Measurements from ENCODE around the gene SERPINA4. TPM values are rescaled to one million over a fixed set of nuclear protein-coding genes. Genes with fewer than 3 reads are reported as not detected.

SERPINA4 gene, protein sequence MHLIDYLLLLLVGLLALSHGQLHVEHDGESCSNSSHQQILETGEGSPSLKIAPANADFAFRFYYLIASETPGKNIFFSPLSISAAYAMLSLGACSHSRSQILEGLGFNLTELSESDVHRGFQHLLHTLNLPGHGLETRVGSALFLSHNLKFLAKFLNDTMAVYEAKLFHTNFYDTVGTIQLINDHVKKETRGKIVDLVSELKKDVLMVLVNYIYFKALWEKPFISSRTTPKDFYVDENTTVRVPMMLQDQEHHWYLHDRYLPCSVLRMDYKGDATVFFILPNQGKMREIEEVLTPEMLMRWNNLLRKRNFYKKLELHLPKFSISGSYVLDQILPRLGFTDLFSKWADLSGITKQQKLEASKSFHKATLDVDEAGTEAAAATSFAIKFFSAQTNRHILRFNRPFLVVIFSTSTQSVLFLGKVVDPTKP
- not detected for polyA plus RNA-seq (ENCODE audit: insufficient read length)

DNA sequence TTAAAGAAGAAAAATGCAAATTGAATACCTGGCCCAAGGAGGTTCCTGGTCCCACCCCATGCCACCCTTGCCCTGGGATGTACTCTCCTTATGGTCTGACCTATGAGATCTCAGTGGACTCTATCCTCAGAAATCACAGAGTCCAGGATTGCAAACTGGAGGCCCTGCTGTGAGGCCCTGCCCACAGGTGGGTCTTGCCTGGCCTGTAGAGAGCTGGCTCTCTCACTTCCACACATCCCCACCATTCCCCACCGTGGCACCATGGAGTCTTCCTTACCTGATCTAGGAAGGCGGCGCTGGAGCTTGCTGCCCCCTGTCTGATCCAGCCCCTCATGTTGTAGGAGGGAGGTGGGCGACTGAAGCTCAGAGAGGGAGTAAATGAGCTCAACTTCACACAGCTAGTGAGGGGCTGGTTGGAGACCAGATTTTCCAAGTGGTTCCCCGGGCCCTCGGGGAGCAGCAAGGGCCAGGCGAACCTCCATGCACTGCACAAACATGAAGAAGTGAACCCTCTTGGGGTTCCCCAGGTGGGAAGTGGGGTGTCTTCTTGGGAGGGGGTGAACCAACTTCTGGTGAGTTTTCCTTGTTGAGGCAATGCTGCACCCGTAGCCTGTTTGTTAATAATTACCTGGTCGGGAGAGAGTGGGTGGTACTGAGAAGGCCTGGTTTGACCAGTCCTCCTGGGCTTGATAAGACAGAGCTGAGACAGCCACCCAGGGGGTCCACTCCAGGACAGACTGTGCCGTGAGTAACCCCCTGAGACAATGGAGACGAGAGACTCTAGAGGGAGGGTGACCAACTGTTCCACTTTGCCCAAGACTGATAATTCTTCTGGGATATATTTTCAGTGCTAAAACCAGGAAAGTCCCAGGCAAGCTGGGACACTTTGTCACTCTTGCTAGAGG is at the start of gene SERPINA4:
Gene SERPINA4 (plus strand): TSS at position 692 of the 905 bp plus-strand sequence. CDS start 2,041 bp downstream, outside the sequence.
- DNase-seq (ENCODE audit: low read depth), result no peak

DNA sequence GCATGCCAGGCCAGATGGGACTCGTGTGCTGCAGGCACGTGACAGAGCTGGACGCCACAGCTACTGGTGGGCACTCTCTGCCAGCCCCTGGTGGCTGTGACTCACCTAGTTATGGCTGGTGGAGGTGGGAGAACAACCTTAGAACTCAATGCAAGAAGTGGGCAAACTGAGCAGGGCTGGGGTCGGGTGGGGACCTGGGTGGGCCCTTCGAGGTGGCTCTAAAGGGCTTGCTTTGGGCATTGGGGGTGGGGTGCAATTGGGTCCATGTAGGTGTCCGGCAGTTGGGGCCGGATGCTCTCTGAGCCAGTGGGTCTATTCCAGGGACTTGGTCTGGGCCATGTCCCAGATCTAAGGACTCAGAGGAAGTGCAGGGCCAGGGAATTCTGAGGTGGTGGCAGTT is 46.9 kb upstream of the SERPINA4 start:
- DNase-seq (ENCODE audit: low read depth), result no peak

DNA sequence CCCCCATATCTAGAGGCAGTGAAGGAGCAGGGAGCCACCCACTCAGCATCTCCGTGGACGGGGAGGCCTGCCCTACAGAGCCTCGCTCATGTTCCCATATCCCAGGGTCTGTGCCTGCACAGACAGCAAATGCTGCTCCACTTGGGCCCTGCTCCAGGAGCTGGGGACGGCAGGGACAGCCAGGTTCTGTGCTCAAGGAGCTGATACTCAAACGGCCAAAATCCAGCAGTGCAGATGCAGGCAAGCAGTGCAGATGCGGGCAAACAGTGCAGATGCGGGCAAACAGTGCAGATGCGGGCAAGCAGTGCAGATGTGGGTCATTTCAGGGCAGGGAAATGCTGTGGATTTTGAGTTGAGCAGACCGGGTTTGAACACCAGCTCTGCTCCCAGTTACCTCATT is 45.8 kb upstream of the SERPINA4 start:
- DNase-seq (ENCODE audit: low read depth), result no peak

DNA sequence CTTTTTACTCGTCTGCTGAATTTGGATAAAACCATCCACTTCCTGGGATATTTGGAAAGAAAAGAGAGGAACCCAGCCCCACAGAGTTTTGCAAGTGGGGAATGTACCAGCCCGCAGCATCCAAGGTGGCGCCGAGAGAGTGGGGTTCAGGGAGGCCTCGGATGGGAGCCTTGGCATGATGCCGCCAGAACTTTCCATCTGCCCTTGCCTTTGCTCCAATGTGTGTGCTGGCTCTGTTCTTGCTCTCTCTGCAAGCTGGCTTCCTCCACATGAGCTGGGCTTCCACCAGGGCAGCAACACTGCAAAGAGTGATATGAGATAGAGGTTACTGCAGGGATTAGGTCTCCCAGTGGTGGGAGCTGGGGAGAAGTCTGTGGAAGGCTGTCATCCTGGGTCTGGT is 45.4 kb upstream of the SERPINA4 start:
- no peak for DNase-seq (ENCODE audit: low read depth)

DNA sequence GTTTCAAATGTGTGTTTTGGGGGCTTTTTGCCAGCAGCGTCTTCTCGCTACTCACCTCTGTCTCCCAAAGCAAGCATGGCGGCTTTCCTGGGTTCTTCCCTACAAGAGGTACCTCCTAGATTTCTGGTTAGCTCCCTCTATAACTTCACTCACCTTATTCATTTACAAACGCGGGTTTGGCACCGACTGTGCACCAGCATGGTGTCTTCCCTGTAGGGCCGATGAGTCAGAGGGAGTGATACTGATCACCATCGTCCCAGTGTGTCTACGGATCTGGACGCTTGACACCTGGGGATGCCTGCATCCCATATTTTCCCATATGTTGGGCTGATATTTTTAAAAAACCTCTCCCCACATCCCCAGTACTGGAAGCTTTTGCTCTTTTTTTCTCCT is 44.0 kb upstream of the SERPINA4 start:
- no peak for DNase-seq (ENCODE audit: low read depth)

DNA sequence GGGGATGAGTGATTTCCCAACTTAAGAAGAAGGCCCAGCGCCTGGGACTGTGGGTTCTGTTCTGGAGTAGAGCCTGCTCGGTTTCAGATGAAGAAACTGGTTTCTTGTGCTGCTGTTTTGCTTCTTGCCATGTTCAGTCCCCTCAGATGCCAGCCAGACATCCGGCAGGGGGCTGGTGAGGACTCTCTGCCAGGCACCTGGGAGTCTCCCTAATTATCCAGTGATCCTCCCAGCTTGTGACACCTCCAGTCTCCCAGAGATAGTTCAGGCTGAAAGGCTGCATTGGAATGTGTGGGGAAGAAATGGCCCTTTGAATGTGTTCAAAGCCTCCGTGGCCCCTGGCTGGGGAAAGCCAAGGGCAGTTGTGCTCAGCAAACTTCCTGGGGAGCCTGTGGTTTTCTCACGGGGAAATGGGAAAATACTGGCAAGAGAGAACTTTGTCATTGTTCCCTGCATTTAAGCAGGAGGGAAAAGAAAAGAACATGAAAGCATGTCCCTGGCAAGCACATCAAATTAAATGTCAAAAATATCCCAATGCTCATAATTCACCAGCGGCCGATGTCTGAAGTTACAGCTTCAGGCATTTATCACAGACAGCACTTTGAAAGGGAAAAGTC is 43.5 kb upstream of the SERPINA4 start:
- no peak for DNase-seq (ENCODE audit: low read depth)

DNA sequence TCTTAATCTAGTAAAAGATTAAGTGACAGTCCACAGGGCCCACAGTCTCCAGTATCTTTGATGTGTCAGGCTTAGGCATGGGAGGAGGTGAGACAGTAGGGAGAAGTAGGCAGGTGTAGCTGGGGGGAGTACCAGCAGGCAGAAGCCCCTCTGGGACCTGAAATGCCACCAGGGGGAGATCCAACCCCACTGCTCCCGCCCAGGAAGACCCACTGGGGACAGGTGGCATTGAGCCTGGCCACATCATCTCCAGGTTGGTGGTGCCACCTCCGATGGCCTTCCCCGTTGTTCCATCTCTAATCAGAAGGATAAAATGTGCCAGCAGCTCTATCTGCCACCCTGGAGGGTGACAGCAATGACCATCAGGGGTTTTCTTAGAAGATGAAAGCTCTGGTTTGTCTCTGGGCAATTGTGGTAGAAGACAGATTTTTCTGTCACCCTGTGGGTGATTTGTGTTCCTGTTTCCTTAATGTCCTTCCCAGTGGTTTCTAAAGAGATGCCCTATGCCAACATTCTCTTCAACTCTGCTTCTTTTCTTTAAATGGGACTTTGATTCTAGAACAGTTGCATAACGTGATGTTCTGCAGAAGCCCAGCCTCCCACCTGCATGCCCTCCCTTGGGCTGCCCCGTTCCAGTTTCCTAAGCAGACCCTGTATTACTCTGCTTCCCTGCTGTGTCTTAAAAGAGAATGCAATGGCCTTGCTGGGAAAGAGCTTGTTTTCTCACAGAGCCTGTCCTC is 39.7 kb upstream of the SERPINA4 start:
- DNase-seq (ENCODE audit: low read depth), result no peak

DNA sequence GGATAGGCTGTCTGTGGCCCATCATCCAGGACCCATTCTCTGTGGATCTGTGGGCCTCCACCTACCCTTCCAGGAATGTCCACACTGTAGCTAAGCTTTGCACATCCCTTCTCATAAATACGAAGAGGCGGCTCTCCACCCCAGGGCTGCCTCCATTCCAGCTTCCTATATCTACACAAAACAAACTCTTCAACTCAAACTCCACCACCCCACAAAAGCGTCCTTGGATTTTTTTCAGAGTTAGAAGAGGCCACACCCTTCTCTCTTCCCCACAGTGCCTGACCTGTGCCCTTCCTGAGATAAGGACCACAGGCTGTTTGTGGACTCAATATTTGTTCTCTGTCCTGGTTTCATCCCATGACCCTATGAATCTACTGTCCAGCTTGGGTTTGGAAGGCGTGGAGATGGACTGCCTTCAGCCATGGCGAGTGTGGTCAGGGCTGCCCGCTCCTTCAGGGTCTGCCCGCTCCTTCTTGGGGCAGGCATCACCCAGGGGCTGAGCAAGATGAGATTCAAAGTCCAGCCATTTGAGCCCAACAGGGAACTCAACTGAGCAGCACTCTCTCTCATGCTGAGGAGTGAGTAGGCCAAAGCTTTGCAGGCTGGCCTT is 39.0 kb upstream of the SERPINA4 start:
- no peak for DNase-seq (ENCODE audit: low read depth)

DNA sequence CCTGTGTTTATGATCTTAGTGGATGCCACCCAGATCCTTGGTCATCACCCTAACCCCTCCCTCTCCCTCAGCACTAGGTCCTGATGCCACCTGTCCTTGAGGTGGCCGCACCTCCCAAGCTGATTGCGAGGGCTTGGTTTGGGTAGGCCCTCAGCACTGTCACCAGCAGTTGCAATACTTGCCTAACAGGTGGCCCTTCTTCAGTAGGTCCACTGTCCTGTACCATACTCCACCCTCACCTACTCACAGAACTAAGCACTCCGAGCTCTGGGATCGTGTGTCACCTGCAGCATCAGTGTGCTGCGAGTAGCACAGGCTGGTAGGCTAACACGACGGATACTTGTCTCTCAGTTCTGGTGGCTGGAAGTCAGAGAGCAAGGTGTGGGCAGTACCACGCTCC is 38.0 kb upstream of the SERPINA4 start:
- no peak for DNase-seq (ENCODE audit: low read depth)

DNA sequence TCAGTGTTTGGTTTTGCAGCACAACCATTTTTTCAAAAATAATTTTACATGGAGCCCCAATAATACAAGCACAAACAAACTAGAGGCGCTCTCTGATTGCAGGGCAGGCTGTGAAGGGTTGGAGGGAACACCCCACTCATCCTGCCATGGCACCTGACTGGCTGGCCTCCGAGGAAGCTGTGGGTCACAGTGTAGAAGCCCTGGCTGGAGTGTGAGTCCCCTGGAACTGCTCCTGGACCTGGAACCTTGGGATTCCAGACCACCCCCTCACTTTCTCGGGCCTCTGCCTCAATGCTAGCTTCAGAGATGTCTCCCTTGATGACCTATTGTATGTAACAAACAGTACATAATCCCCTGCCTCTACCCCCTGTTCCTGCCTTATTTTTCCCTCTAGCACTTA is 37.1 kb upstream of the SERPINA4 start:
- DNase-seq (ENCODE audit: low read depth), result no peak

DNA sequence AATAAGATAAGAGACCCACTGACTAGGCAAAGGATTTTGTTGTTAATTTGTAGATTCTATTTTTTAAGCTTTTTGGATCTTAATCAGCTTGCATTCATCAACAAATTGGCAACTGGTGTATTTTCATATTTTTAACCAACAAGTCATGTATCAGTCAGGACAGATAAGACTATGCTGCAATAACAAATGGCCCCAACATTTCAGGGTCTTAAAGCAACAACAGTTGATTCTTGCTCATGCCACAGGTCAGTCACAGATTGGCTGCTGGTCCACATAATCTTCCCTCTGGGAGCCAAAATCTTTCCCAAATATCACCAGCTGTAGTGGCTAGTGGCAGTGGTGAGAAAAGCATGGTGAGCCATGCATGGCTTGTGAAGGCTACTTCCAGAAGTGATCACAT is 30.1 kb upstream of the SERPINA4 start:
- DNase-seq (ENCODE audit: low read depth), result no peak

DNA sequence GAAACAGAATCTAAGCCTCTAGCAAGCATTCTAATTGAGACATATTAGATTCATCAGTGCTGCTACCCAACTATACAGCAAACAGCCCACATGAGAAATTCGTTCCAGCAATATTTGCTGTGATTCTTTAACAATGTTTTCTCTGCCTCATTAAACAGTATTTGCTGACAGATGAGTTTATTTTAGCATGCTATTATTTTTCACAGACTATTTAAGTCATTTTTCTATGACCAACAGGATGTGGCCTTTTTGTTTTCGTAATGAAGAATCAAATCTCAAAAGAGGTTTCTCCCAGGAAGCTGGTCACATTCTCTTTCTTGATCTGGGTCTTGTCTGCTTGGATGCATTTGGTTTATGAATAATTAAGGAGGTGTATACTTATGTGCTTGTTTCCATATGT is 28.8 kb upstream of the SERPINA4 start:
- no peak for DNase-seq (ENCODE audit: low read depth)

DNA sequence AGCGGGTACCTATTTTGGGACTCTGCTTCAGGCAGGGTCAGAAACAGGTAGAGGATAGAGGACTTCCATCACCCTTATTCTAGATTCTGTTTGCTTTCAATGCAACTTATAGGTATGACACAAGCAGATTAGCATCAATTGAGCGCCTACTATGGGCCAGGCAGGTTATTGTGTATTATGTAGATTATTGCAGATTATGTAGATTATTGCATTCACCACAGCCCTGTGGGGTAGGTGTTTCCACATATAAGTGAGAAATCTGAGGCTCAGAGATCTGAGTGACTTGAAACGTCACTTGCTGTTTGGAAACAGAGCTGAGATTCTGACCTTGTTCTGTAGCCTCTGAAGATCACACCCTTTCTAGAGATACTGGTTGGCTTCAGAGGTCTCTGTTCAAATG is 25.7 kb upstream of the SERPINA4 start:
- no peak for DNase-seq (ENCODE audit: low read depth)

DNA sequence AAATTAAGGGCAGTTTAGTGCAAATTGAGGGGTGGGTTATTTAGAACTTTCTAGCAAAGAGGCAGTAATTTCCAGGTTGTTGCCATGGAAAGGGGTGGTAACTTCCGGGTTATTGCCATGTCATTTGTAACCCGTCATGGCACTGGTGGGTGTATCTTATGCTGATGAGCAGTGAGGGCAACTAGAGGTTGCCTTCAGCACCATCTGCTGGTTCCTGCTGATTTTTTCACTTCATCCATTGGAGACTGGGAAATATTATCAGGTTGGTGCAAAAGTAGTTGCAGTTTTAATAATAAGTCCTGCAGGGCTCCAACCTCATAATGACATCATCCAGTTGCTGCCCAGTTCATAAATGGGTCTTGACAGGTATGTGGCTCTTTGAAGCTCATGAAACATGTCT is 24.4 kb upstream of the SERPINA4 start:
- no peak for DNase-seq (ENCODE audit: low read depth)

DNA sequence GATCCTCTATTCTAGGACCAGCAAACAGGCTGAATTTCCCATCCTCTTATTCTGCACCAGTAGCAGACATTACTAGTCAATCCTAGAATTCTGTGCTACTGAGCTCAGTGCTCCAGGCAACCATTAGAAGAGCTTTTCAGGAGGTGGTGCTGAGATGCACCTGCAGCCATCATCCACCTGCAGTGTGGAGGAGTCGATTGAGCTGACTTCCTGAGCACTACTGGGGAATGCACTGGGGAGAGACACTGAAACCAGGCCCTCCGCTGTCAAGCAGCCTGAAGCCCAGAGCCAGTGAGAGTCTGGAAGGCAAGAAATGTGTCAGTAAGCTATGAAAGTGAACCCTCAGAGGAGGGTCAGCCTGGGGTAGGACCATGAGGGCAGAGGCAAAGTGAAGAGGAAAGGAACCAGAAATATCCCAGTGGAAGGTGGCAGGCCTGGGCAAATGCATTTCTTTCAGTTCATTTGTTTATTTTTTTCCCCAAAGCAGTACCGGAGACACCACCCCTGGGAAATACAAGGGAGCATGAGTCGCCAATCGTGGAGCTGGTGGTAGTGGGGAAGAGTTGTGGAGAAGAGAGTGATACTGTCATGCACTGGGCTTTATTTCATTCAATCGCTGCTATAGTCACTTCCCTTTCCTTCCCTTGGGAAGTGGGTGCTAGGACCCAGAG is 23.0 kb upstream of the SERPINA4 start:
- DNase-seq (ENCODE audit: low read depth), result no peak

DNA sequence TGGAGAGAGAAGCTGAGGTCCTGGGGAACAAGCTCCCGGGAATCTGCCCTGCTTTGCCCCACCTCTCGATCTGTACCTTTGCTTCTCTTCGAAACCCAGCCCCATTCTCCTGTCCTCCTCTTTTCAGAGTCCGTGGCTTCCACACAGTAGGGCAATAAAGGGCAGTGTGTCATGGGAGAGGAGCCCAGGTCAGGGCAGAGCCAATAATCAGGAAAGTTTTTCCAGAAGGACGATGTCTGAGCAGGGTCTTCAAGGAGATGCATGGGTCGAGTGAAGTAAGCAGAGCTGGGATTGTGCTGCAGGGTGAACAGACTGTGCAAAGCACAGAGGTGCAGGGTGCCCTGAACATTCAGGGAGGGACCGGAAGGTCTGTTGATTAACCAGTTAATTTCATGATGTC is 22.1 kb upstream of the SERPINA4 start:
- DNase-seq (ENCODE audit: low read depth), result no peak

DNA sequence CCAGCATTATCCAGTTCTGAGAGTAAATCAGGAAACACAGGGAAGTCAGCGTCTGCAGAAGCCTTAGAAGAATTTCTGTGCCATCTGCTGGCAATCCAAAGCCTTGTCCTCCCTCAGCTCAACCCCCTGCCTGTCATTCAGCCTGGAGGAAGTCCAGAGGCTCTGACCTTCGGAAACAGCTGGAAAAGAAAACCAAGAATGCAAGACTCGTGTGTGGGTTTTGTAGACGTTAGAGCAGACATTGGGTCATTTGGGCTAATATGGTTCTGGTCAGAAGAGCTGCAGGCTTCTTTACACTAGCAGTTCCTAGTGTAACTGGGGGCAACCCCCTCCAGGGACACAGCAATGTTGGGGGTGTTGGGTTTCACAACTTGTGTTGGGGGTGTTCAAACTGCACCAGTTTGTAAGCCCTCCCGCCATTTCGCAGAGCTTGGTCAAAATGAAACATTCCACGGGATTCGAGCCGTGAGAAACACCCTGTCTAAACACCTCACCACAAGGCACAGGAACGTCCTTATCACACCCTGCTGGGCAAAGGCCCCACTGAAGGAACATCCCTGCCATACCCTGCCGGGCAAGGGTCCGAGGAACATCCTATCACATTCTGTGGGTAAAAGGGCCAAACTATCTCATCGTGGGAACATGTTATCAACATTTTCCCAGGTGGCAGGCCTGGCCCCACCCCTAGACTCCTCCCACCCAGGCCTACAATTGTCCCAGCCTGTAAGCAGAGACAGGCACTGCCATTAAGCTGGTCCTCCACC is 21.0 kb upstream of the SERPINA4 start:
- no peak for DNase-seq (ENCODE audit: low read depth)

DNA sequence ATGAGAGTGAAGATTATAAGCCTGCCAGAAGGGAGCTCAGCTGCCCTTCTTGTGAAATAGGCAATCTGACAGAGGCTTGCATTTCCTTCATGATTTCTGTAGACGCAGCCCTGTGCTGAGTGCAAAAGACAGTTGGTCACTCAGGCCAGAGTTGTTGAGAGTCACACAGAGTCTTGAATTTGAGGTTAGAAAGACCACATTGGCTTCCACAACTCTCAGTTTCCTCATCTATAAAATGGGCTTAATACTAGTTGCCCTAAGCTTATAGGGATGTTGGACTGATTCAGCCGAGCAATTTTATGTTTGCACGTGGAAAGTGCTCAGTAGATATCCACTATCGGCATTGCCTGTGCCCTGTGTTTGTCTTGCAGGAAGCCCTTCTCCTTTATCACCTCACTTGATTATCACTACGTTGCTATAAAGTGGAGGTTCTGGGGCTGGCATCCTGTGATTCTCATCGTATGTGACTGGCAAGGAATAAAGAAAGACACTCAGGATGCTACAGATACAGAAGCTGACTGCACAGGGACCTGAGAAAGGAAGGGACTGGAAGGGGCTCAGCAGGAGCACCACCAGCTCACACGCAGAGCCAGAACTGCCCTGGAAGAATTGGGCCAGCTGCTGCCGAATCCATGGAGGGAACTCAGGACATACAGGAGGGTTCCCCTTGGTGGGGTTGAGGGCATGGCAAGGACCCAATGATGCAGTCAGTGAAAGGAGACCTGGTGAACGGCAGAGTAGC is 19.8 kb upstream of the SERPINA4 start:
- DNase-seq (ENCODE audit: low read depth), result no peak

Data from forelimb muscle (tissue), 1 donor.